Heart right ventricle (tissue), 12 donors: ENCODE data around the gene SETSIP. TPM values are rescaled to one million over a fixed set of nuclear protein-coding genes. Genes with fewer than 3 reads are reported as not detected.

Source experiments
- polyA plus RNA-seq, 2 donors: library from polyadenylated mRNA; stranded (reverse); fragments of 200-250 nt; gene quantifications; one replicate each; pipeline ENCODE4 v1.2.3, GENCODE V29; 2013
- total RNA-seq, 10 donors: library from RNA; stranded (reverse); fragmentation: NEBNext Ultra II Directional in 3 of 10; extraction: Animal tissue kit (Norgen Biotek cat#: 25700) in 3 of 10; gene quantifications; one replicate each; pipeline versions ENCODE4 v1.2.1 to v1.2.4, GENCODE V29; 2021 to 2023
- donor health status: ischemic (EF 13 %, LVEDD 7.1; RV severe dilation, severe dysfunction).
- donor health status: healthy with polysubstance abuse.
- donor health status: DM: no; HTN: yes; CAD: no.
- donor health status: DM: no; HTN: no; CAD: no.
- donor health status: ischemic (EF 25% LVEDD 6.9; RV normal size, moderate dysfunction).
- donor health status: ischemic (EF 25% LVEDD 5.7; RV mildly dilated, moderate dysfunction).
- donor health status: healthy.
- donor health status: nonischemic (EF 11% LVEDD 7.7; RV severe dilation, severe dysfunction).
- donor health status: DM: yes; HTN: yes; CAD: no.
- donor health status: PGD.
- donor health status: ischemic (EF 29% LVEDD 5.4; RV normal size, mild dysfunction).
- donor health status: nonischemic (EF 23%, LVEDD 6.1; RV moderate dilation, normal function).

The SETSIP gene
- total and polyA plus RNA-seq, 12 donors = not detected

Other genes with a start within 250 kb of the SETSIP start
- 10 to 100 TPM; 11.9 to 36.7 (median 26.4) TPM for gene TGFBR3, start 189.3 kb downstream of the SETSIP start, total RNA-seq
- 10 to 100 TPM in 1 of 2 donors, 1 to 10 TPM in 1; 6.6 to 11.2 TPM for gene TGFBR3, start 189.3 kb downstream of the SETSIP start, polyA plus RNA-seq
- gene BRDT, start 126.0 kb downstream of the SETSIP start, total RNA-seq = under 1 TPM in 1 of 10 donors, not detected in 9; 0.06 TPM
- not detected for gene BRDT, start 126.0 kb downstream of the SETSIP start, polyA plus RNA-seq
- under 1 TPM in 5 of 10 donors, not detected in 5; 0.22 to 0.38 (median 0.32) TPM for gene EPHX4, start 45.4 kb downstream of the SETSIP start, total RNA-seq
- gene EPHX4, start 45.4 kb downstream of the SETSIP start, polyA plus RNA-seq = under 1 TPM in 1 of 2 donors, not detected in 1; 0.20 TPM
- 1 to 10 TPM; 2.9 to 6.1 (median 4.4) TPM for gene BTBD8, start 4.9 kb upstream of the SETSIP start, total RNA-seq
- gene BTBD8, start 4.9 kb upstream of the SETSIP start, polyA plus RNA-seq = 1 to 10 TPM in 1 of 2 donors, under 1 TPM in 1; 0.30 to 2.0 TPM
- gene C1orf146, start 142.5 kb upstream of the SETSIP start, total RNA-seq = not detected
- gene C1orf146, start 142.5 kb upstream of the SETSIP start, polyA plus RNA-seq = not detected
- gene GLMN, start 223.6 kb upstream of the SETSIP start, total RNA-seq = 1 to 10 TPM; 4.4 to 7.1 (median 6.0) TPM
- 10 to 100 TPM in 1 of 2 donors, 1 to 10 TPM in 1; 4.4 to 33.0 TPM for gene GLMN, start 223.6 kb upstream of the SETSIP start, polyA plus RNA-seq
- 10 to 100 TPM; 18.9 to 27.5 (median 24.5) TPM for gene RPAP2, start 223.6 kb upstream of the SETSIP start, total RNA-seq
- gene RPAP2, start 223.6 kb upstream of the SETSIP start, polyA plus RNA-seq = 1 to 10 TPM; 7.0 to 9.1 TPM